WTC11 (cell line): Measurements from ENCODE around the gene TBCCD1. TPM values are rescaled to one million over a fixed set of nuclear protein-coding genes. Genes with fewer than 3 reads are reported as not detected.

ENCODE experiments used
- ATAC-seq: fragments of 200-7000 bp; cut with Tn5 transposase; 2 replicates; pipeline ENCODE4 v1.10.0; 2021; ENCODE audit warnings: mild to moderate bottlenecking, moderate library complexity
- CTCF ChIA-PET: fragments of 300-600 bp; sonication (Branson Sonifier 250); formaldehyde crosslinking; loops from one replicate; lab custom pipeline; 2021; ENCODE audit warnings: antibody characterized with exemption; lab: Charles Lee
- POLR2A ChIA-PET: fragments of 350-600 bp; sonication (Branson Sonifier 250); formaldehyde crosslinking; loops from one replicate; lab custom pipeline; 2021; ENCODE audit warnings: antibody characterized with exemption; lab: Charles Lee
- DNase-seq: peaks from one replicate; pipeline ENCODE4 v3.0.0; 2021; ENCODE audit warnings: low spot score
- H3K27ac Mint-ChIP-seq: 2 replicates; pipeline ENCODE4 v1.8.0; 2021; ENCODE audit warnings: mixed read lengths
- H3K27me3 Mint-ChIP-seq: 2 replicates; pipeline ENCODE4 v1.8.0; 2021; ENCODE audit warnings: low read depth, mild to moderate bottlenecking, moderate library complexity, mixed read lengths
- H3K36me3 Mint-ChIP-seq: 2 replicates; pipeline ENCODE4 v1.8.0; 2021; ENCODE audit warnings: mixed read lengths
- H3K4me1 Mint-ChIP-seq: 2 replicates; pipeline ENCODE4 v1.8.0; 2022; ENCODE audit warnings: mixed read lengths
- H3K4me3 Mint-ChIP-seq: 2 replicates; pipeline ENCODE4 v1.8.0; 2021; ENCODE audit warnings: mild to moderate bottlenecking, moderate library complexity, mixed read lengths
- H3K9me3 Mint-ChIP-seq: 2 replicates; pipeline ENCODE4 v1.8.0; 2021; ENCODE audit warnings: mixed read lengths
- ATF1 ChIP-seq: sonication (generic); formaldehyde crosslinking; IDR thresholded peaks from 2 replicates; pipeline ENCODE4 v1.8.1; 2023; ENCODE audit warnings: mild to moderate bottlenecking, moderate library complexity, missing genetic modification reagents
- E2F1 ChIP-seq: sonication (generic); formaldehyde crosslinking; IDR thresholded peaks from 2 replicates; pipeline ENCODE4 v1.8.0; 2022; ENCODE audit warnings: mild to moderate bottlenecking, missing genetic modification reagents
- E2F5 ChIP-seq: sonication (generic); formaldehyde crosslinking; IDR thresholded peaks from 2 replicates; pipeline ENCODE4 v1.8.1; 2022; ENCODE audit warnings: mild to moderate bottlenecking, moderate library complexity, missing genetic modification reagents
- ETV6 ChIP-seq: sonication (generic); formaldehyde crosslinking; IDR thresholded peaks from 2 replicates; pipeline ENCODE4 v1.8.1; 2022; ENCODE audit warnings: mild to moderate bottlenecking, missing genetic modification reagents
- FOXJ3 ChIP-seq: sonication (generic); formaldehyde crosslinking; IDR thresholded peaks from 2 replicates; pipeline ENCODE4 v1.9.0; 2021; ENCODE audit warnings: missing genetic modification reagents, mild to moderate bottlenecking, borderline replicate concordance
- FOXK1 ChIP-seq: sonication (generic); formaldehyde crosslinking; IDR thresholded peaks from 2 replicates; pipeline ENCODE4 v1.8.0; 2022; ENCODE audit warnings: mild to moderate bottlenecking, moderate library complexity, missing genetic modification reagents
- GABPB1 ChIP-seq: sonication (generic); formaldehyde crosslinking; IDR thresholded peaks from 2 replicates; pipeline ENCODE4 v1.8.1; 2023; ENCODE audit warnings: mild to moderate bottlenecking, missing genetic modification reagents
- KAT7 ChIP-seq: sonication (generic); formaldehyde crosslinking; IDR thresholded peaks from 2 replicates; pipeline ENCODE4 v1.8.1; 2023; ENCODE audit warnings: missing genetic modification reagents, mild to moderate bottlenecking, borderline replicate concordance
- PRDM15 ChIP-seq: sonication (generic); formaldehyde crosslinking; IDR thresholded peaks from 2 replicates; pipeline ENCODE4 v1.8.0; 2022; ENCODE audit warnings: missing genetic modification reagents
- RELA ChIP-seq: sonication (generic); formaldehyde crosslinking; IDR thresholded peaks from 2 replicates; pipeline ENCODE4 v1.8.1; 2022; ENCODE audit warnings: missing genetic modification reagents, mild to moderate bottlenecking, borderline replicate concordance
- SOX15 ChIP-seq: fragments of 250-450 bp; sonication (Bioruptor Pico); IDR thresholded peaks from 2 replicates; pipeline ENCODE4 v1.9.0; 2021; ENCODE audit warnings: mild to moderate bottlenecking
- SP1 ChIP-seq: sonication (generic); formaldehyde crosslinking; conservative IDR thresholded peaks from 2 replicates; pipeline ENCODE4 v1.8.1; 2022; ENCODE audit warnings: missing genetic modification reagents
- TP53 ChIP-seq: sonication (generic); formaldehyde crosslinking; IDR thresholded peaks from 2 replicates; pipeline ENCODE4 v1.8.1; 2023; ENCODE audit warnings: mild to moderate bottlenecking, missing genetic modification reagents
- ZBTB21 ChIP-seq: sonication (generic); formaldehyde crosslinking; IDR thresholded peaks from 2 replicates; pipeline ENCODE4 v1.8.1; 2023; ENCODE audit warnings: mild to moderate bottlenecking, missing genetic modification reagents, borderline replicate concordance
- ZNF263 ChIP-seq: sonication (generic); formaldehyde crosslinking; IDR thresholded peaks from 2 replicates; pipeline ENCODE4 v1.8.1; 2022; ENCODE audit warnings: low read depth, mild to moderate bottlenecking, moderate library complexity, missing genetic modification reagents
- ZNF671 ChIP-seq: fragments of 250-450 bp; sonication (Bioruptor Pico); IDR thresholded peaks from 2 replicates; pipeline ENCODE4 v1.8.0; 2021; ENCODE audit warnings: mild to moderate bottlenecking
- total RNA-seq: library from RNA; stranded (reverse); gene quantifications from 3 replicates; pipeline ENCODE4 v1.2.3, GENCODE V29; 2021
- TF ChIP-seq, protein P1 (sequence below): fragments of 200-600 bp; IDR thresholded peaks from 2 replicates; pipeline ENCODE4 v1.8.0; 2022; ENCODE audit warnings: antibody characterized with exemption
- TF ChIP-seq, protein P2 (sequence below): sonication (generic); formaldehyde crosslinking; conservative IDR thresholded peaks from 2 replicates; pipeline ENCODE4 v1.8.1; 2023; ENCODE audit warnings: mild to moderate bottlenecking, low read depth, missing genetic modification reagents, moderate library complexity
- TF ChIP-seq, protein P3 (sequence below): sonication (generic); formaldehyde crosslinking; IDR thresholded peaks from 2 replicates; pipeline ENCODE4 v1.8.0; 2022; ENCODE audit warnings: mild to moderate bottlenecking, missing genetic modification reagents

The TBCCD1 gene
- total RNA-seq, 1 experiment from 2014 or later = 10.6 TPM

DNA sequence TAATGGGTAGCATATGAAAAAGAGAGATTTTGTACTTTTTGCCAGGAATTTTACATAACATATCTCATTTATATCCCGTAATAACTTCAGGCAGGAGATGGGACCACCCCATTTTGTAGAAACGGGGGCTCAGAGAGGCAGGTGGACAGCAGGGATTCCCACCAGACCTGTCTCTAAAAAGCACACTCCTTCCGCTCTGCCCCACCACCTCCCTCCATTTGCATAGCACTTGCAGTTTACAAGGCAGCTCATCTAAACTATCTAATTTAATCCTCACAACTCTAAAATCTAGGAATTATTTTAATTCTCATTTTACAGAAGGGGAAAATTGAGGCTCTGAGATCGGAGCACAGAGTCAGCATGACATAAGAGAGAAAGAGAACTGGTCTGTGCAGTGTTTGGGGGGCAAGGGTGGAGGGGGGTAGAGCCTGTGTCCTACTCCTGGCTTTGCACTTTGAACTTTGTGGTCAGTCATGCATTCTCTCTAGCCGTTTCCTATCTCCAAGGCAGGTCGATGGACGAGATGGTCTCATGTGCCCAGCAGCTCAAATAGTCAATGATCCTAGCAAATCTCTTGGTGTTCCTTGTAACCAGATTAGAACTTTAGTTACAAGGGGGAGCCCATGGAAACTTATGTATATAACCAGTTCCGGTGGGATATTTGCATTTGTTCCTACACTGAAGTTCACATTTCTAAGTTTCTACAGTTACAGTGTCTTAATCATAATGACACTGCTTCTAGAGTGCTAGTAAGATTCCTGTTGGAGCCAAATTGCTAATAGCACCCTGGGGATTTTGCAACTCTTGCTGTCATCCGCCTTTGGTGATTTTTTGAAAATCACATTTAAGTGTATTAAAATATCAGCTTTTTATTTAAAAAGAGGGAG, 41.5 kb downstream of the TBCCD1 start:
- Mint-ChIP-seq H3K36me3 (no peaks in the 10 kb centered on the region), H3K9me3 (no peaks in the 10 kb centered on the region), H3K27ac (no peak overlapping the region), H3K4me3 (no peak overlapping the region), H3K4me1 (peaks cover 17% of the 10 kb centered on the region), H3K27me3 (no peaks in the 10 kb centered on the region; the same call in 1 of the 2 replicates)
- TF ChIP-seq GABPB1 (CRISPR knock-in tag) (no peak), FOXJ3 (no peak), SOX15 (CRISPR knock-in tag) (no peak), KAT7 (no peak), SP1 (CRISPR knock-in tag) (no peak)
- no peak for ATAC-seq
- ChIA-PET POLR2A (interaction anchor here (0.5 kb wide), 1 partner anchor 703 kb away, joined by 3 read pairs; no protein-coding TSS in a partner anchor), CTCF (interaction anchor here (1.5 to 2.0 kb wide), 2 partner anchors 16 to 264 kb away, joined by 5 to 6 read pairs; no protein-coding TSS in a partner anchor)
- no peak for DNase-seq

GRCh38 chr3:186524616-186525015, 42.5 kb downstream of the TBCCD1 start:
- Mint-ChIP-seq H3K4me1 (peaks cover 9% of the 10 kb centered on the region), H3K36me3 (no peaks in the 10 kb centered on the region), H3K27me3 (no peaks in the 10 kb centered on the region; the same call in 1 of the 2 replicates), H3K9me3 (no peaks in the 10 kb centered on the region), H3K4me3 (no peak overlapping the region), H3K27ac (no peak overlapping the region)
- TF ChIP-seq TP53 (no peak), FOXK1 (CRISPR knock-in tag) (no peak), ZNF671 (CRISPR knock-in tag) (no peak), ZNF263 (no peak), ZBTB21 (CRISPR knock-in tag) (no peak), E2F5 (CRISPR knock-in tag) (no peak), ATF1 (CRISPR knock-in tag) (no peak), RELA (CRISPR knock-in tag) (no peak), SP1 (CRISPR knock-in tag) (no peak)
- TF ChIP-seq, protein P1, sequence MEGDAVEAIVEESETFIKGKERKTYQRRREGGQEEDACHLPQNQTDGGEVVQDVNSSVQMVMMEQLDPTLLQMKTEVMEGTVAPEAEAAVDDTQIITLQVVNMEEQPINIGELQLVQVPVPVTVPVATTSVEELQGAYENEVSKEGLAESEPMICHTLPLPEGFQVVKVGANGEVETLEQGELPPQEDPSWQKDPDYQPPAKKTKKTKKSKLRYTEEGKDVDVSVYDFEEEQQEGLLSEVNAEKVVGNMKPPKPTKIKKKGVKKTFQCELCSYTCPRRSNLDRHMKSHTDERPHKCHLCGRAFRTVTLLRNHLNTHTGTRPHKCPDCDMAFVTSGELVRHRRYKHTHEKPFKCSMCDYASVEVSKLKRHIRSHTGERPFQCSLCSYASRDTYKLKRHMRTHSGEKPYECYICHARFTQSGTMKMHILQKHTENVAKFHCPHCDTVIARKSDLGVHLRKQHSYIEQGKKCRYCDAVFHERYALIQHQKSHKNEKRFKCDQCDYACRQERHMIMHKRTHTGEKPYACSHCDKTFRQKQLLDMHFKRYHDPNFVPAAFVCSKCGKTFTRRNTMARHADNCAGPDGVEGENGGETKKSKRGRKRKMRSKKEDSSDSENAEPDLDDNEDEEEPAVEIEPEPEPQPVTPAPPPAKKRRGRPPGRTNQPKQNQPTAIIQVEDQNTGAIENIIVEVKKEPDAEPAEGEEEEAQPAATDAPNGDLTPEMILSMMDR = no peak
- TF ChIP-seq, protein P2, sequence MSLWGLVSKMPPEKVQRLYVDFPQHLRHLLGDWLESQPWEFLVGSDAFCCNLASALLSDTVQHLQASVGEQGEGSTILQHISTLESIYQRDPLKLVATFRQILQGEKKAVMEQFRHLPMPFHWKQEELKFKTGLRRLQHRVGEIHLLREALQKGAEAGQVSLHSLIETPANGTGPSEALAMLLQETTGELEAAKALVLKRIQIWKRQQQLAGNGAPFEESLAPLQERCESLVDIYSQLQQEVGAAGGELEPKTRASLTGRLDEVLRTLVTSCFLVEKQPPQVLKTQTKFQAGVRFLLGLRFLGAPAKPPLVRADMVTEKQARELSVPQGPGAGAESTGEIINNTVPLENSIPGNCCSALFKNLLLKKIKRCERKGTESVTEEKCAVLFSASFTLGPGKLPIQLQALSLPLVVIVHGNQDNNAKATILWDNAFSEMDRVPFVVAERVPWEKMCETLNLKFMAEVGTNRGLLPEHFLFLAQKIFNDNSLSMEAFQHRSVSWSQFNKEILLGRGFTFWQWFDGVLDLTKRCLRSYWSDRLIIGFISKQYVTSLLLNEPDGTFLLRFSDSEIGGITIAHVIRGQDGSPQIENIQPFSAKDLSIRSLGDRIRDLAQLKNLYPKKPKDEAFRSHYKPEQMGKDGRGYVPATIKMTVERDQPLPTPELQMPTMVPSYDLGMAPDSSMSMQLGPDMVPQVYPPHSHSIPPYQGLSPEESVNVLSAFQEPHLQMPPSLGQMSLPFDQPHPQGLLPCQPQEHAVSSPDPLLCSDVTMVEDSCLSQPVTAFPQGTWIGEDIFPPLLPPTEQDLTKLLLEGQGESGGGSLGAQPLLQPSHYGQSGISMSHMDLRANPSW (CRISPR knock-in tag) = no peak
- POLR2A ChIA-PET = no interaction called here
- DNase-seq (no peak), ATAC-seq (no peak)
- CTCF ChIA-PET = no interaction called here

GRCh38 chr3:186523434-186523833, 43.7 kb downstream of the TBCCD1 start:
- Mint-ChIP-seq H3K4me1 (peaks cover 7% of the 10 kb centered on the region), H3K4me3 (no peak overlapping the region), H3K9me3 (no peaks in the 10 kb centered on the region), H3K27me3 (no peaks in the 10 kb centered on the region; the same call in 1 of the 2 replicates), H3K27ac (no peak overlapping the region), H3K36me3 (no peaks in the 10 kb centered on the region)
- DNase-seq = no peak
- ATAC-seq = no peak
- CTCF ChIA-PET = no interaction called here
- POLR2A ChIA-PET = interaction anchor here (0.6 kb wide), 1 partner anchor 176 kb away, joined by 3 read pairs; no protein-coding TSS in a partner anchor
- TF ChIP-seq ETV6 (CRISPR knock-in tag) (no peak), ATF1 (CRISPR knock-in tag) (no peak), PRDM15 (no peak), RELA (CRISPR knock-in tag) (no peak), ZBTB21 (CRISPR knock-in tag) (no peak), E2F1 (CRISPR knock-in tag) (no peak)
- TF ChIP-seq, protein P3, sequence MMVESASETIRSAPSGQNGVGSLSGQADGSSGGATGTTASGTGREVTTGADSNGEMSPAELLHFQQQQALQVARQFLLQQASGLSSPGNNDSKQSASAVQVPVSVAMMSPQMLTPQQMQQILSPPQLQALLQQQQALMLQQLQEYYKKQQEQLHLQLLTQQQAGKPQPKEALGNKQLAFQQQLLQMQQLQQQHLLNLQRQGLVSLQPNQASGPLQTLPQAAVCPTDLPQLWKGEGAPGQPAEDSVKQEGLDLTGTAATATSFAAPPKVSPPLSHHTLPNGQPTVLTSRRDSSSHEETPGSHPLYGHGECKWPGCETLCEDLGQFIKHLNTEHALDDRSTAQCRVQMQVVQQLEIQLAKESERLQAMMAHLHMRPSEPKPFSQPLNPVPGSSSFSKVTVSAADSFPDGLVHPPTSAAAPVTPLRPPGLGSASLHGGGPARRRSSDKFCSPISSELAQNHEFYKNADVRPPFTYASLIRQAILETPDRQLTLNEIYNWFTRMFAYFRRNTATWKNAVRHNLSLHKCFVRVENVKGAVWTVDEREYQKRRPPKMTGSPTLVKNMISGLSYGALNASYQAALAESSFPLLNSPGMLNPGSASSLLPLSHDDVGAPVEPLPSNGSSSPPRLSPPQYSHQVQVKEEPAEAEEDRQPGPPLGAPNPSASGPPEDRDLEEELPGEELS (CRISPR knock-in tag) = no peak
